Tracheal epithelial cell (primary cell): ENCODE data around the gene COBL. TPM values are rescaled to one million over a fixed set of nuclear protein-coding genes. Genes with fewer than 3 reads are reported as not detected.

Experiments used
- total RNA-seq: library from RNA; depleted of rRNA; stranded (reverse); fragments of >200 nt; gene quantifications from 2 replicates; pipeline ENCODE4 v1.2.1, GENCODE V29; 2014

Gene COBL
- total RNA-seq, result 1.1 and 4.3 TPM in 2 replicates

GRCh38 chr7:51316666-51317581, at the start of gene COBL:
Gene COBL (minus strand): TSS chr7:51316809. CDS start chr7:51316633, 176 bp downstream.

